8988T (cell line): ENCODE results near the gene SFT2D1.
A peak's percentile ranks its signal among the peaks of the same experiment; 100 is the strongest.

Source experiments
- DNase-seq: peaks from one replicate; pipeline ENCODE4 v3.0.0; 2011

Gene SFT2D1

GRCh38 chr6:166275714-166276166, 66.6 kb downstream of the SFT2D1 start:
- peak; percentile 53 for DNase-seq

- no peak for DNase-seq
These were observed 67.5 kb downstream of the SFT2D1 start for GRCh38 chr6:166274739-166275370.

- no peak for DNase-seq
These were observed 68.2 kb downstream of the SFT2D1 start for GRCh38 chr6:166274163-166274562.

GRCh38 chr6:166271376-166271765, 71.0 kb downstream of the SFT2D1 start:
- no peak for DNase-seq

- DNase-seq: no peak
These were observed 71.5 kb downstream of the SFT2D1 start for GRCh38 chr6:166270706-166271375.
